GM12875 (cell line): ENCODE measurements around the gene PGBD5.

Experiments used
- H3K4me3 ChIP-seq: one replicate; pipeline ENCODE4 v1.5.1; 2011; ENCODE audit warnings: low read depth, low read length, control low read depth
- TF ChIP-seq, protein P1 (sequence below): IDR thresholded peaks from 2 replicates; pipeline ENCODE4 v1.5.1; 2011; ENCODE audit warnings: low read depth, mild to moderate bottlenecking, control low read depth, inconsistent platforms, low read length, moderate library complexity, borderline replicate concordance; ENCODE audit not compliant: insufficient read depth

The PGBD5 gene

DNA sequence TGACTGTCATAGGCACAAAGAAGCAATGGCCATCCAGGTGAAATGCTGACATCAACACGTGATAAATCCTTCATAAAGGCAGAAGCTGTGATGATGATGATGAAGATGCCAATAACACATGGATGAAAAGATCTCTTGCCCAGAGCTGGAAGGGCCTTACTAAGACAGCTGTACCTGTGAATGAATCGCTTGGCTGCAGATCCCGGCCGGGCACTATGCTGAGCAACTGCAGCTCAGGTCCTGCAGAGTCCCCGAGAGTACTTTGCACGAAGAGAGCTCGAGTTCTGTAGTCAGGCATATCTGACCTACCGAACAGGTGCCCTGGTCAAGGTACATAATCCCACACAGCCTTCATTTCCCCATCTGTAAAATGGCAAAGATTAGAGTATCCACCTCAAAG is 48.8 kb downstream of the PGBD5 start:
- TF ChIP-seq, protein P1, sequence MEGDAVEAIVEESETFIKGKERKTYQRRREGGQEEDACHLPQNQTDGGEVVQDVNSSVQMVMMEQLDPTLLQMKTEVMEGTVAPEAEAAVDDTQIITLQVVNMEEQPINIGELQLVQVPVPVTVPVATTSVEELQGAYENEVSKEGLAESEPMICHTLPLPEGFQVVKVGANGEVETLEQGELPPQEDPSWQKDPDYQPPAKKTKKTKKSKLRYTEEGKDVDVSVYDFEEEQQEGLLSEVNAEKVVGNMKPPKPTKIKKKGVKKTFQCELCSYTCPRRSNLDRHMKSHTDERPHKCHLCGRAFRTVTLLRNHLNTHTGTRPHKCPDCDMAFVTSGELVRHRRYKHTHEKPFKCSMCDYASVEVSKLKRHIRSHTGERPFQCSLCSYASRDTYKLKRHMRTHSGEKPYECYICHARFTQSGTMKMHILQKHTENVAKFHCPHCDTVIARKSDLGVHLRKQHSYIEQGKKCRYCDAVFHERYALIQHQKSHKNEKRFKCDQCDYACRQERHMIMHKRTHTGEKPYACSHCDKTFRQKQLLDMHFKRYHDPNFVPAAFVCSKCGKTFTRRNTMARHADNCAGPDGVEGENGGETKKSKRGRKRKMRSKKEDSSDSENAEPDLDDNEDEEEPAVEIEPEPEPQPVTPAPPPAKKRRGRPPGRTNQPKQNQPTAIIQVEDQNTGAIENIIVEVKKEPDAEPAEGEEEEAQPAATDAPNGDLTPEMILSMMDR, result no peak
- H3K4me3 ChIP-seq, result no peak overlapping the region

DNA sequence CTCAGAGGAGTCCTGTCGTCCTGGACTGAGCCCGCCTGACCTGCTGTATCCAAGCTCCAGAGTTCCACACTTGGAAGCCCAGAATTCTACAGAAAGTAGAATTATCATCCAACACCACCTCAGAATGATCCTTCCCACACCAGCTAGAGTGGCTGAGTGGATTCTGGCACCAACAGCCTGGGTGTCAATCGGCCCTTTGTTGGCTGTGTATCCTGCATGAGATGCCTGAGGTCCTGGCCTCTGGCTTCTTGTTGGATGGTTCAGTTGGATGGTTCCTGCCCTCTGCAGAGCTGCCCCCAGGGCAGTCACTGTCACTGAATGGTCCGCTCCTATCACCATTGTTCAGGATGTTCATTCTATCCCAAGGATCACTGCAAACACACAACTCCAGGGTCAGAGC is 49.8 kb downstream of the PGBD5 start:
- TF ChIP-seq, protein P1, result no peak
- H3K4me3 ChIP-seq, result no peak overlapping the region

DNA sequence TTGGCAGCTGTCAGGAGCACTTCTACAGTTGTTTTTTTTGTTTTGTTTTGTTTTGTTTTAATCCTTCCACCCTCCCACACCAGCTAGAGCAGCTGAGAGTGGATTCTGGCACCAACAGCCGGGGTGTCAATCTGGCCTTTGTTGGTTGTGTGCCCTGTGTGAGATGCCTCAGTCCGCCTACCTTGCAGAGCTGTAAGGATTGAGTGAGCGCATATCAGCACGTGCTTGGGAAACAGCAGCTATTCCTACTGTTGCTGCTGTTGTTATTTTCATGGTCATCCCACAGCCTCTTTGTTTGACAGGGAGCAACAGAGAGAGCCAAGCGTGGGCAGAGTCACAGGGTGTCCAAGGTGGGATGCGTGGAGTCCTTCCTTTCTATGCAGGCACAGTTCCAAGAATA is 50.4 kb downstream of the PGBD5 start:
- H3K4me3 ChIP-seq, result no peak overlapping the region

DNA sequence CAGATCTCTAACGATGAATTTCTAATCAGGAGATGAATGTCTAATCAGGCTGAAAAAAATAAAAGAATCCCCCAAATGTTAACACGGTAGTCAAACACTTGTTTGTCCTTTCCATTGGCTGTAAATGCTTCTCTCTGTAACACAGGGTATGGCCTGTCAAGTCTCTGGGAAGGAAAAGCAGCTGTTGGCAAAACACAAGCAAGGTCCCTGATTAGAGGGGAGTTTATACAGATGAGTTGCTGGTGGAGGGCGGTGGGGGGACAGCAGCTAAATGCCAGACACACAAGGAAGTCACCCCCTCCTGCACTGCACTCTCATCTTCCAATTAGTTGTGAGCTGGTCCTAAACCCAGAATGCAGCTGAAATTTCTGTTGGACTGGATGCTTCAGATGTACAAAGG is 51.0 kb downstream of the PGBD5 start:
- TF ChIP-seq, protein P1, result no peak
- no peak overlapping the region for H3K4me3 ChIP-seq

More for the DNA sequence above, 50.4 kb downstream of the PGBD5 start:
- TF ChIP-seq, protein P1, result no peak

DNA sequence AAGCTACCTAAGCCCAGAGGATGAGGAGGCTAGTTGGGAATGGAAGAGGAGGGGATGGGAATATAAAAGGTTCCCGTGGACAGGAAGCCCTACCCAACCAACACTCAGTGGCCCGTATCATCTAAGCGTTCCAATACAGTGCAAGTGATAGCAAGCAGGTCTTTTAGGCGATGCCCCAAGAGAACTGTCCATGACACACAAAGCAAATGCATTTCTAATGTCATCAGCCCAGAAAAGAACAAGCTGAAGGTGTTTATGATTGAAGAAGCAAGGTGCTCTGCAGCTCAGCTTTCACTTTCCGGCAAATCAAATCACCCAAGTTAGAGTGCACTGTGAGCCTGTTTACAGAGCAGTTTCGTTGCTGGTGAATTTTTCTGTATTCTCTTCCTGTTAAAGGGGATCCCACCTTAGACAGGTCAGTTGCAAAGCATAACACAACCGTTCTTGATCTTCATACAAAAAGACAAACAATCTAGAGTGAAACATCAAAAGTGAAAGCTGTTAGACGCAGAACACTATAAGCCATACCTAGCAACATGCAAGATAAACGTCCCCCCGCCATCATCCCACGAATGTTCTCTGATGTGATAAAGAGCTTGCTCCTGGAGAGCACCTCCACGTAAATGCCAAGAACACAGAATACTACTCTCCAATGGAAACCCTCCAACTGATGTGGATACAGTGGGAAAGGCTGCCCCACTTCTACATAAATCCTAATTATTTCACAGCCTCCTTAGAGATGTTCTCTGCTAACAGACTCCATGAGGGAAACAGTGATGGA is 54.0 kb downstream of the PGBD5 start:
- TF ChIP-seq, protein P1, result no peak
- peak overlapping the region; percentile 10 for H3K4me3 ChIP-seq

DNA sequence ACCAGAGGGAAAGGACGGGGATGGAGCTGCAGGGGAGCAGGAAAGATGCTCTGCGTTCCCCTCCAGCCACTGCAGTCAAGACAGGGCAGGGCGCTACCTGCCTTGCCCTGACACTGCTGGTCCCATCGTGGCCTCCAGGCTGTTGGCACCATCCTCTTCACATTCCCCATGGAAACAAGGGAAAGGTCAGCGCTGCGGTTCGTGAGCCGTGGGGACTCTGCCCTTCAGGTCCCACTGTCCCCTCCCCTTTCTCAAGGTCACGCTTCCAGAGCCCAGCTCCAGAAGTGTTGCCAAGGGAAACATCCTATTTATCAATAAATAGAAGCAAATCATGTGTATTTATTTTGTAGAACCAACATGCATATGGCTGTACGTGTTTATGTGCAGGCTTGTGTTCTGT is 56.0 kb downstream of the PGBD5 start:
- TF ChIP-seq, protein P1, result no peak
- no peak overlapping the region for H3K4me3 ChIP-seq

DNA sequence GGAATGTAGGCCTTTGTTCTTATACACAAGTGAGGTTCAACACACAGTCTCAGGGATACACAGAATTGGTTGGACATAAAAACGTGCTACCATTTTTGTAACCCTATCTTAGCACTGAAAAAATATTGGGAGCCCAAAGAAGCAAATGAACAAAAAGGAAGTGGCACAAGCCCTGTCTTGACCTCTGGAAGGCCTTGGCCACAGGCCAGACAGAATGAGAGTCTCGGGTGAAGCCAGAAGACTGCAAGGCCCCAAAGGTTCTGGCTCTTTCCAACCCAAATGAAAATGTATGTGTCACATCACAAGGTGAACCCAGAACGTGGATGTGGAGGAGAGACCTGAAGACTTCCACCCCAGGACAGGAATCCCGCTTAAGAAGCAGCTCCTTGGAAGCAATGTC is 57.3 kb downstream of the PGBD5 start:
- H3K4me3 ChIP-seq, result no peak overlapping the region
- TF ChIP-seq, protein P1, result no peak
